ENCODE data around the gene SDHC.
"Not testable (repeated sequence)": the region's sequence is repeated elsewhere in the genome, so short reads cannot be mapped to it uniquely, and the experiment has no call there.

The SDHC gene

GRCh38 chr1:161311595-161312181 lies 2.5 kb upstream of the SDHC start:
- no peak for DNase-seq (ENCODE audit: low read depth)

GRCh38 chr1:161313554-161314200 lies 504 bp upstream of the SDHC start:
- DNase-seq (ENCODE audit: low read depth): no peak

- DNase-seq (ENCODE audit: low read depth): not testable (repeated sequence)
Measured at GRCh38 chr1:161315841-161316674, 1.9 kb downstream of the SDHC start.

GRCh38 chr1:161324020-161324419 lies 9.8 kb downstream of the SDHC start:
- no peak for DNase-seq (ENCODE audit: low read depth)

- DNase-seq (ENCODE audit: low read depth): no peak
Measured at GRCh38 chr1:161330346-161330745, 16.2 kb downstream of the SDHC start.

GRCh38 chr1:161333166-161333565 lies 19.0 kb downstream of the SDHC start:
- no peak for DNase-seq (ENCODE audit: low read depth)

GRCh38 chr1:161335796-161336195 lies 21.6 kb downstream of the SDHC start:
- no peak for DNase-seq (ENCODE audit: low read depth)

- no peak for DNase-seq (ENCODE audit: low read depth)
Measured at GRCh38 chr1:161342177-161342576, 28.0 kb downstream of the SDHC start.

GRCh38 chr1:161342821-161343220 lies 28.6 kb downstream of the SDHC start:
- DNase-seq (ENCODE audit: low read depth): no peak

GRCh38 chr1:161350671-161351070 lies 36.5 kb downstream of the SDHC start:
- DNase-seq (ENCODE audit: low read depth): no peak

- no peak for DNase-seq (ENCODE audit: low read depth)
Measured at GRCh38 chr1:161351482-161351881, 37.3 kb downstream of the SDHC start.

GRCh38 chr1:161357073-161357472 lies 42.9 kb downstream of the SDHC start:
- DNase-seq (ENCODE audit: low read depth): no peak

- no peak for DNase-seq (ENCODE audit: low read depth)
Measured at GRCh38 chr1:161359291-161359690, 45.1 kb downstream of the SDHC start.

GRCh38 chr1:161364332-161364731 lies 50.2 kb downstream of the SDHC start:
- no peak for DNase-seq (ENCODE audit: low read depth)

- DNase-seq (ENCODE audit: low read depth): no peak
Measured at GRCh38 chr1:161365207-161365606, 51.0 kb downstream of the SDHC start.

GRCh38 chr1:161367684-161368400 lies 53.7 kb downstream of the SDHC start, which contains the start of gene CFAP126:
TSS of gene CFAP126 (minus strand) at chr1:161367876. CDS start at chr1:161367868, 8 bp downstream.
- DNase-seq (ENCODE audit: low read depth): no peak

GRCh38 chr1:161373442-161373841 lies 59.3 kb downstream of the SDHC start:
- no peak for DNase-seq (ENCODE audit: low read depth)

- no peak for DNase-seq (ENCODE audit: low read depth)
Measured at GRCh38 chr1:161374373-161374772, 60.2 kb downstream of the SDHC start.

- DNase-seq (ENCODE audit: low read depth): no peak
Measured at GRCh38 chr1:161378014-161378413, 63.8 kb downstream of the SDHC start.

GRCh38 chr1:161379071-161379470 lies 64.9 kb downstream of the SDHC start:
- no peak for DNase-seq (ENCODE audit: low read depth)

- DNase-seq (ENCODE audit: low read depth): no peak
Measured at GRCh38 chr1:161381707-161382106, 67.5 kb downstream of the SDHC start.
